ENCODE measurements around the gene PRLHR.

GRCh38 chr10:118572256-118573041 lies 23.0 kb downstream of the PRLHR start:
- TF ChIP-seq MAX (IDR thresholded peaks at IDR 0.05) (no peak), TAF1 (IDR thresholded peaks at IDR 0.05; ENCODE audit: low read depth) (no peak), FOXM1 (IDR thresholded peaks at IDR 0.05; ENCODE audit: borderline replicate concordance, low read depth) (no peak), EP300 (IDR thresholded peaks at IDR 0.05; ENCODE audit: borderline replicate concordance) (no peak), EGR1 (IDR thresholded peaks at IDR 0.05) (no peak), TEAD4 (IDR thresholded peaks at IDR 0.05) (no peak), USF1 (IDR thresholded peaks at IDR 0.05) (no peak), RAD21 (IDR thresholded peaks at IDR 0.05; ENCODE audit: low read depth) (no peak), YY1 (IDR thresholded peaks at IDR 0.05; ENCODE audit: low read depth) (no peak), REST (IDR thresholded peaks at IDR 0.05; ENCODE audit: low read depth) (no peak), CEBPB (IDR thresholded peaks at IDR 0.05) (no peak), TCF12 (IDR thresholded peaks at IDR 0.05; ENCODE audit: low read depth) (no peak), NFIC (IDR thresholded peaks at IDR 0.05) (no peak)

Data from Ishikawa (cell line).